GM18498 (cell line): ENCODE data around the gene DHX32.

Source experiments
- ATAC-seq: cut with Tn5 transposase; IDR thresholded peaks from one replicate; pipeline ENCODE4 v1.9.1; 2021; ENCODE audit warnings: mild to moderate bottlenecking, moderate library complexity; ENCODE audit not compliant: unreplicated experiment

DHX32 gene

GRCh38 chr10:125850766-125851731 is 30.0 kb downstream of the DHX32 start:
- no peak for ATAC-seq

GRCh38 chr10:125849448-125849847 is 31.6 kb downstream of the DHX32 start:
- no peak for ATAC-seq

GRCh38 chr10:125848857-125849256 is 32.2 kb downstream of the DHX32 start:
- ATAC-seq = no peak

GRCh38 chr10:125848371-125848770 is 32.7 kb downstream of the DHX32 start:
- no peak for ATAC-seq

GRCh38 chr10:125846894-125847293 is 34.2 kb downstream of the DHX32 start:
- peak; percentile 59 for ATAC-seq

- no peak for ATAC-seq
These were observed 35.5 kb downstream of the DHX32 start for GRCh38 chr10:125845617-125846016.

- no peak for ATAC-seq
These were observed 36.3 kb downstream of the DHX32 start for GRCh38 chr10:125844751-125845221.

- ATAC-seq = no peak
These were observed 37.3 kb downstream of the DHX32 start for GRCh38 chr10:125843603-125844329.

GRCh38 chr10:125840955-125841354 is 40.1 kb downstream of the DHX32 start:
- no peak for ATAC-seq

GRCh38 chr10:125840406-125840805 is 40.7 kb downstream of the DHX32 start:
- ATAC-seq = no peak

- ATAC-seq = no peak
These were observed 42.1 kb downstream of the DHX32 start for GRCh38 chr10:125838802-125839575.

GRCh38 chr10:125836746-125837145 is 44.3 kb downstream of the DHX32 start:
- no peak for ATAC-seq

- ATAC-seq = no peak
These were observed 52.8 kb downstream of the DHX32 start for GRCh38 chr10:125828311-125828710.

- ATAC-seq = no peak
These were observed 54.0 kb downstream of the DHX32 start for GRCh38 chr10:125827133-125827532.

- no peak for ATAC-seq
These were observed 56.4 kb downstream of the DHX32 start for GRCh38 chr10:125824736-125825135.

- no peak for ATAC-seq
These were observed 57.3 kb downstream of the DHX32 start for GRCh38 chr10:125823663-125824251.

GRCh38 chr10:125822878-125823662 is 58.0 kb downstream of the DHX32 start, which contains the start of the genes BCCIP and UROS:
TSS of gene BCCIP (plus strand) at chr10:125823546. CDS start at chr10:125823558, 12 bp downstream.
TSS of gene UROS (minus strand) at chr10:125823258. CDS start at chr10:125816499, 6,759 bp downstream.
- peak; percentile 74 for ATAC-seq

- ATAC-seq = peak; percentile 69
These were observed 60.4 kb downstream of the DHX32 start for GRCh38 chr10:125820701-125821100.

- ATAC-seq = no peak
These were observed 63.6 kb downstream of the DHX32 start for GRCh38 chr10:125817337-125817946.
